HG02852 (cell line): ENCODE results near the gene SETD5.

ENCODE experiments used
- ATAC-seq: cut with Tn5 transposase; IDR thresholded peaks from one replicate; pipeline ENCODE4 v1.9.1; 2021; ENCODE audit warnings: mild to moderate bottlenecking, moderate library complexity; ENCODE audit not compliant: unreplicated experiment

The SETD5 gene

GRCh38 chr3:9406856-9407626 lies 9.6 kb downstream of the SETD5 start:
- no peak for ATAC-seq

DNA sequence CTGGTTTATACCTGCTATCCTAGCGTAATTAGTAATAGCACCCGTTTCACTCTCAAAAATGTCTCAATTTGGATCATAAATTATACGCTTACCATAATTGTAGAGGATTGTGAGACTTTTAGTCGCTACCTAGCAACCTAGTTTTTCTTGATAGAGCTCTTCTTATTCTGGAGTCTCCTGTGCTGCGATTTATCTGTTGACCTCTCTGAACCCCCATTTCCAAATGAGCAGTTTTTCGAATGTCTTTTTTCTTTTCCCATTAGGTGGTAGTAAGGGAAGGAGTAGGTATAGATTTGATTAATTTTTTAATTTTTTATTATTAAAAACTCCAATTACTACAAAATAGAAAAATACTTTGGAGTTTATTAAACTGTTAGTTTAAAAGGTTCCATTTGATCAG lies 10.6 kb downstream of the SETD5 start:
- ATAC-seq: no peak

- no peak for ATAC-seq
Observed at GRCh38 chr3:9408546-9408945, 11.1 kb downstream of the SETD5 start.

DNA sequence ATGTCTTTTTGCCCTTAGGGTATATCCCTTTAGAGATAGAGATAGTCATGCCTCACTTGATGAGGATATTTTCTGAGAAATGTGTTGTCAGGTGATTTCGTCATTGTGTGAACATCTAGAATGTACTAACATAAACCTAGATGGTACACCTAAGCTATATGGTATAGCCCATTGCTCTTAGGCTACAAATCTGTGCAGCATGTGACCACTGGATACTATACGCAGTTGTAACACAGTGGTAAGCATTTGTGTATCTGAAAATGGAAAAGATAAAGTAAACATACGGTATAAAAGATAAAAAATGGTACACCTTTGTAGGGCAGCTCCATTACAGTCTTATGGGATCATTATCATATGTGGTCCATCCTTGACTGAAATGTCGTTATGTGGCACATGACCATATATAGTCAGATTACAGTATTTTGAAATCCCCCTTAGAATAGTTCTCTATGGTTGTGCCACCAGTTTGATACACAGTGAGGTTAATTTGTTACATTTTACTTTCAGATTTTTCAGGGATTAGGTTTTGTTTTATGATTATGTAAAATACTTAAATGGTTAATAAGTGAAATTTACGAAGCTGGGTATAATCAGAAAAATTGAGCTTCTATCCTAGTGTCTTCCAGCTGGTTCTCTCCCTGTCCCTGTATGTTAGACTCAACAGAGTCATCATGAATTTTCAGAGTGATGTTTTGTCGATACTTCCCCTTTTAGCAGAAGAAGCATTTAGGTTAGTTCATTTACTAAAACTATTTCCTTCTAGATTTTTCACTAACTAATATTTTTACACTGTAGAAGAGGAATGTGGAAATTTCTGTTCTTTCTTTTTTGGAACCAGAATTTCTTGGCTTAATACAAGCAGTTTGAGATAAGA lies 12.8 kb downstream of the SETD5 start:
- ATAC-seq: no peak

DNA sequence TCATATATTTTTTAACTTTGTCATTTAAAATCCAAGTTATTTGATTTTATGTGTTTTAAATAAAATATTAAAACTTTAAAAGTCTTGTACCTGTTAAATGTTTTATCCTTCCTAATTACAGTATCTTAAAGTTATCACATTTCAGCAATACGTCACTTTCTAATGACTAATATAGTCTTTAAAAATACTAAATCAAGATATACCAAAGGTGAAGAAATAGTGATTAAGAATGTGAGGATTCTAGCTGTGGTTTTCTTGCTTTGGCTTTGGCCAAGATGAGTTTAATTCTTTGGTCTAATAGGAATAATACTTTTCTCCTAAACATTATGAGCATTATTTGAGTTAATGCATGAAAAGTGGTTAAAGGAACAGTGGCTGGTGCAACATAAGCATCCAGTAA lies 13.9 kb downstream of the SETD5 start:
- ATAC-seq: no peak

DNA sequence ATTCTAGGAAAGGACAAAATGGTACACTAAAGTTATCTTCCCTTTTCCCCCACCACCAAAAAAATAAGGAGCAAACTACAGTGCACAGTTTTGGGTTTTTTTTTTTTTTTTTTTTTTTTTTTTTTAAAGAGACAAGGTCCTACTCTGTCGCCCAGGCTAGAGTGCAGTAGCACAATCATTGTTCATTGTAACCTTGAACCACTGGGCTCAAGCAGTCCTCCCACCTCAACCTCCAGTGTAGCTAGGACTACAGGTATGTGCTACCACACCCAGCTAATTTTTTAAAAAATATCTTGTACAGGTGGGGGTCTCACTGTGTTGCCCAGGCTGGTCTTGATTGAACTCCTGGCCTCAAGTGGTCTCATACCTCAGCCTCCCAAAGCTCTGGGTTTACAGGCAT lies 14.9 kb downstream of the SETD5 start:
- ATAC-seq: no peak

DNA sequence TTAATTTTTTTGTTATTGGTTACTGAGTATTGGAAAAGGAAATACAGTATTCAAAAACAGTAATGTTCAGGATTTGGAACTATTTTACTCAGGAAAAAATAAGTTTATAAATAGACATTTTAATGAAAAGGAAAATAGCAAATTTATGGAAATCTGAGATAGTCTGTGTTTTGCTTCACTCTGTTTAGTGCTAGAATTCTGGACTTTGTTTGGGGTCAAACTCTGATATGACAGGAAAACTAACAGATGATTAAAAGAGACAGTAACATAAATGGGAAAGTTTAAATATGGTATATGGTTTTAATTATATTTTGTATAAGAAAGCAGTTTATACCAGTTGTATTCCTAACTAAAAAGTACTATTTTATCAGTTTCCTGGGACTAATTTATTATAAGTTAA lies 17.4 kb downstream of the SETD5 start:
- no peak for ATAC-seq

DNA sequence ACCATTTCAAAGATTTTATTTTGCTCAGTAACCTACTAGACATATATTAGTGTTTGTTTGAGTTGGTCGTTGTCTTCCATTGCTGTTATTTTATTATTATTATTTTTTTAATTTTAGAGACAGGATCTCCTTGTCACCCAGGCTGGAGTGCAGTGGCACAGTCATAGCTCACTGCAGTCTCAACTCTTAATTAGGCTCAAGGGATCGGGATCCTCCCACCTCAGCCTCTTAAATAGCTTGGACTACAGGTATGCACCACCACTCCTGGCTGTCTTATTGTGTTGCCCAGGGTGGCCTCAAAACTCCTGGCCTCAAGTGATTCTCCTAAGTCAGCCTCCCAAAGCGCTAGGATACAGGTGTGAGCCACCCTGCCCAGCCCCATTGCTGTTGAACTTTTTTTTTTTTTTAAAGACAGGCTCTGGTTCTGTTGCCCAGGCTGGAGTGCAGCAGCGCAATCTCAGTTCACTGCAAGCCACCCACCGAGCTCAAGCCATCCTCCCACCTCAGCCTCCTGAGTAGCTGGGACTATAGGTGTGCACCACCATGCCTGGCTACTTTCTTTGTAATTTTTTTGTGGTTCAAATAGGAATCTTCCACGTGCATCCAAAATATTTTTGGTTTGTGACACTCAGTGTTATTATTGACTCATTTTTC lies 18.2 kb downstream of the SETD5 start:
- ATAC-seq: no peak

DNA sequence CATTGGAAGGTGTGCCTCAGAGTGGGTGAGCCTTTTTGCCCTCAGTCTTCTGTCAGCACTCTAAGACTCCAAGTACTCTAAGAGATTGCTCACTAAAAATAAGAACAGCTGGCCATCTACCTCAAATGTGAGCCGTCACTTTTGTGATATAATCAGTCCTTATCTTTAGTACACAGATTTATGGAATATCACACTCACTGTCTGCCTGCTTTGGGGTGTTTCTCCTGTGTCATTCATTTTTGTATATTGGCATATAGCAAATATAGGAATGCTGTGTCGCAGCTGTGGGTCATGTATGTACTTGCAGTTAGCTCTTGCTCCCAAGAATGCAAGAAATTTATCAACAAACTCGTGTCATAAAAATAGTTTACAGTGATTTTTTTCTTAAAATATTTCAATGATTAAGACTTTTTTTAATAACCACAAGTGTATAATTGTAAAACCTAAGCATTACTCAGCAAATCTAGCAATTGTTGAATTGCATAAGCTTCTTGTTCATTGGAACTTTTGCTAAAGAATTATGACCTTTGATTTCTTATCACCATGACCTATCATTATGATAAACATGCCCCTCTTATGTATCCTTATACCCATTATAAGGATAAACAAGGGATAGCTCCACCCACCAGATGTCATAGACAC lies 18.8 kb downstream of the SETD5 start:
- no peak for ATAC-seq

- ATAC-seq: no peak
Observed at GRCh38 chr3:9420850-9421549, 23.6 kb downstream of the SETD5 start.

- ATAC-seq: no peak
Observed at GRCh38 chr3:9422712-9423424, 25.5 kb downstream of the SETD5 start.

- no peak for ATAC-seq
Observed at GRCh38 chr3:9428411-9428810, 31.0 kb downstream of the SETD5 start.

GRCh38 chr3:9430733-9431132 lies 33.3 kb downstream of the SETD5 start:
- no peak for ATAC-seq

DNA sequence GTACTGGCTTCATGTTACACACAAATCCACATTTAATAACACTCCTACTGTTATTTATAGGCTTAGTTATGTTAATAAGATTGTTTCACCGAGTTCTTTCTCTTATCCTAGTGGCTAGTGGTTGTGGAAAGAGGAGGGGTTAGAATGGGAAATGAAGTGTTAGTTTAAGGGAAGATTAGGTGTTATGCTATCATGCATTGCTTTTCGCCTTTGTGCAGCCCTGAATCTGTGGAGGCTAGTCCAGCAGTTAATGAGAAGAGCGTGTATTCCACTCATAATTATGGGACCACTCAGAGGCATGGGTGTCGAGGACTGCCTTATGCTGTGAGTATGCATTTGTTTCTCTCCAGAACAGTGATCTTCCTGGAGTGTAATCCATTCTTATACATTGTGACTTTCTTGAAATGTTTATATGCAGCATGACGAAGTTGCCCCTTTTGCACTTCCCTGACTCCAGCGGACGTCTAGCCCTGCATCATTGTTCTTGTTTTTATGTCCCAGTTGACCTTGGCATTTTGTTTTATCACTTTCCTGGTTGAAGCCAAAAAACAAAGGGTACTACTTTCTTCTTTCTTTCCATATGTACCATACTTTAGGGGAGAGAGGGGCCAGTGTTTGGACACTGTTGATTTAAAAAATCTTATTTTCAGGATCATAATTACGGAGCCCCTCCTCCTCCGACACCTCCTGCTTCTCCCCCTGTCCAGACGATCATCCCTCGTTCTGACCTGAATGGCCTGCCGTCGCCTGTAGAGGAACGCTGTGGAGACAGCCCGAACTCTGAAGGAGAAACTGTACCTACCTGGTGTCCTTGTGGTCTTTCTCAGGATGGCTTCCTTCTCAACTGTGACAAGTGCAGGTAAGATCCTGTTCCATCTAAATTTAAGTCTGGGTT lies 36.5 kb downstream of the SETD5 start:
- no peak for ATAC-seq

DNA sequence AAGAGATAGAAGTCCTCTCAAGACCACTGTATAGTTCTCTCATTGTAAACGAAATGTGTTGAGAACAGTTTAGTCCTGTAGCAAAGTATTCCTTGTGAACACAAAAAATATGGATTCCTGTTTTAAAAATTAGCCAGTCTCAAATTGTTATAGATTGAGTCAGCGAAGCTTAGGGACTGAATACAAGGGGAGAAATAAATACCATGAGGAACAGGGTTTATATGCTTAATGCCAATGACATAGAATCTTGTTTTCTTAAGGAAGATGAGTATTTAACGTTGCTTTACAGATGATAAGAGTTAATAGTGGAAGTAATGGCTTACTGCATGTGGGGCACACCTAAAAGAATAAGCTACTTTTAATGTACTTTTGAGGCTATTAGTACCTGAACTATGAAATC lies 37.9 kb downstream of the SETD5 start:
- ATAC-seq: no peak

GRCh38 chr3:9439331-9439730 lies 41.9 kb downstream of the SETD5 start:
- no peak for ATAC-seq

DNA sequence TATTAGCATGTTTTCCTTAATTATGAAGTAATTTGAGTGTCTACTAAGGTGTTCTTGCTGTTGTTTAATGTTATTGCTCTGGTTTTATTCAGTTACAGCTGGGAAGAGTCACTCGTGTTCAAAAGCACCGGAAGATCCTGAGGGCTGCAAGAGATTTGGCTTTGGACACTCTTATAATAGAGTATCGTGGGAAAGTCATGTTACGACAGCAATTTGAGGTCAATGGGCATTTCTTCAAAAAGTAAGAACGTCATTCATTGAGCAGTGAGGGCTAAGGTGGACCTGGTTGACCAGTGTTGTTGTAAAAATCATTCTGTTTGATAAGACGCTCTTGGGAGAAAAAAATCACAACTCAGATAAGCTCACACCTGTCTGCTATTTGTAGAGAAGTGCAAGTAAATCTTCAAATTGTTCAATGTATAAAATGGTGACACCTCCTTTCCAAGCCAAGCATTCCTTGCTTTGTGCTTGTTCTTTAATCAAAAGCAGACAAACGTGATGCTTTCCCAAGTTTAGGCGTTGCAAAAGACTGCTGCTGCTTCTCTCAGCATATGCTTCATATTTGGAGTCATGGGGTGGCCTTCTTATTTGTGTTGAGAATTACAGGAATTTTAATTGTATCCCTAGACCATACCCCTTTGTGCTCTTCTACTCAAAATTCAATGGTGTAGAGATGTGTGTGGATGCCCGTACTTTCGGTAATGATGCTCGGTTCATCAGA lies 44.2 kb downstream of the SETD5 start:
- ATAC-seq: no peak

GRCh38 chr3:9448071-9448470 lies 50.7 kb downstream of the SETD5 start:
- no peak for ATAC-seq
